Adrenal gland (tissue), 5 donors: Measurements from ENCODE around the gene PHACTR3.

ENCODE experiments used
- POLR2A ChIP-seq, 2 donors: fragments of 450-650 bp; IDR thresholded peaks; one replicate each; pipeline ENCODE4 v1.6.1; 2017; ENCODE audit warnings: antibody characterized with exemption in 2 of 2, mild to moderate bottlenecking in 2 of 2, moderate library complexity in 1 of 2
- TF ChIP-seq, protein P1 (sequence below), 6 experiments: fragments of 450-650 bp in 4 of 6; fragments of 200-600 bp in 2 of 6; sonication (generic) in 1 of 6; IDR thresholded peaks; 1 replicate in 5 of 6; 2 replicates in 1 of 6; pipeline versions ENCODE4 v1.5.1 to v1.8.0; 2016 to 2021; ENCODE audit warnings: antibody characterized with exemption in 6 of 6, mild to moderate bottlenecking in 2 of 6, moderate library complexity in 1 of 6
- donor health status: DM: no; HTN: no; CAD: no.

DNA sequence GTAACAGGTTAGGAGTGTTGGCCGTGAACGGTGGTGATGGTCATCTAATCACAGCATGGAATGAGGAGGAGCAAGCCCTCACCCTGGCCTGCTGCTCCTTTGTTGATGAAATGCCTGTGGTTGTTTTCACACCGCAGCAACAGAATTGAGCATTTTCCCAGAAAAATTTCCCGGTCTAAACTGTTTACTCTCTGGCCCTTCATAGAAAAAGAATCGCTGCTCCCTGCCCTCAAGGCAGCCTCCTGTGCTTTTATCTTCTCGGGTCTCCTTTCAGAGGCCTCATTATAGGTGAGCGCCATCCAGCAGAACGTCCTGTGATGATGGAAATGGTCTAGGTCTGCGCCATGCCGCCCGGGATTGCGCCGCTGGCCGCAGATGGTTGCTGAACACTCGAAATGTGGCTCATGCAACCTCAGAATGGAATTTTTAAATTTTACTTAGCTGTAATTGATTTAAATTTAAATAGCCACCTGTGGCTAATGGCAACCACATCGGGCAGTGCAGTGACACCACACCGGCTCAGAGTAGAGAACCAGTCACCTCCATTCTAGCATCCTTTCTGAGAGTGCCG, 30.2 kb downstream of the PHACTR3 start:
- TF ChIP-seq, protein P1, sequence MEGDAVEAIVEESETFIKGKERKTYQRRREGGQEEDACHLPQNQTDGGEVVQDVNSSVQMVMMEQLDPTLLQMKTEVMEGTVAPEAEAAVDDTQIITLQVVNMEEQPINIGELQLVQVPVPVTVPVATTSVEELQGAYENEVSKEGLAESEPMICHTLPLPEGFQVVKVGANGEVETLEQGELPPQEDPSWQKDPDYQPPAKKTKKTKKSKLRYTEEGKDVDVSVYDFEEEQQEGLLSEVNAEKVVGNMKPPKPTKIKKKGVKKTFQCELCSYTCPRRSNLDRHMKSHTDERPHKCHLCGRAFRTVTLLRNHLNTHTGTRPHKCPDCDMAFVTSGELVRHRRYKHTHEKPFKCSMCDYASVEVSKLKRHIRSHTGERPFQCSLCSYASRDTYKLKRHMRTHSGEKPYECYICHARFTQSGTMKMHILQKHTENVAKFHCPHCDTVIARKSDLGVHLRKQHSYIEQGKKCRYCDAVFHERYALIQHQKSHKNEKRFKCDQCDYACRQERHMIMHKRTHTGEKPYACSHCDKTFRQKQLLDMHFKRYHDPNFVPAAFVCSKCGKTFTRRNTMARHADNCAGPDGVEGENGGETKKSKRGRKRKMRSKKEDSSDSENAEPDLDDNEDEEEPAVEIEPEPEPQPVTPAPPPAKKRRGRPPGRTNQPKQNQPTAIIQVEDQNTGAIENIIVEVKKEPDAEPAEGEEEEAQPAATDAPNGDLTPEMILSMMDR (IDR thresholded peaks at IDR 0.05) = no peak
- no peak for TF ChIP-seq POLR2A (IDR thresholded peaks at IDR 0.05)
